H1 (cell line): Measurements from ENCODE around the gene SLC12A7. TPM values are rescaled to one million over a fixed set of nuclear protein-coding genes. Genes with fewer than 3 reads are reported as not detected.

Source experiments
- CTCF ChIA-PET: fragments of 300-600 bp; sonication (Branson Sonifier 250); formaldehyde crosslinking; loops from one replicate; lab custom pipeline; 2021; ENCODE audit not compliant: partially characterized antibody; lab: Charles Lee
- POLR2A ChIA-PET: fragments of 300-600 bp; sonication (Branson Sonifier 250); formaldehyde crosslinking; loops from one replicate; lab custom pipeline; 2021; ENCODE audit warnings: inconsistent platforms; ENCODE audit not compliant: partially characterized antibody; lab: Charles Lee
- DNase-seq, 2 experiments: peaks; one replicate each; pipeline versions ENCODE4 v3.0.0 to v3.0.0-alpha.2; 2010 to 2022; ENCODE audit warnings: low spot score in 2 of 2, low read depth in 1 of 2, mixed read lengths in 1 of 2
- FAIRE-seq: peaks from 2 replicates; lab custom pipeline; 2011; peaks lifted over from hg19 to GRCh38; lab: Jason Lieb, UNC
- H2AFZ ChIP-seq: 2 replicates; pipeline ENCODE4 v1.8.1; 2012; ENCODE audit warnings: low read length, inconsistent platforms
- H2AK5ac ChIP-seq: 2 replicates; pipeline ENCODE4 v1.6.1; 2013; ENCODE audit warnings: low read depth, low read length
- H2BK120ac ChIP-seq: replicated peaks from 2 replicates; pipeline ENCODE3; 2013; ENCODE audit warnings: low read depth, low read length, inconsistent platforms
- H2BK12ac ChIP-seq: 2 replicates; pipeline ENCODE4 v1.6.1; 2013; ENCODE audit warnings: low read depth, low read length
- H2BK15ac ChIP-seq: 2 replicates; pipeline ENCODE4 v1.6.1; 2013; ENCODE audit warnings: low read length
- H2BK20ac ChIP-seq: 2 replicates; pipeline ENCODE4 v1.6.1; 2013; ENCODE audit warnings: low read length
- H2BK5ac ChIP-seq: 2 replicates; pipeline ENCODE4 v1.6.1; 2013; ENCODE audit warnings: low read depth, low read length
- H3K14ac ChIP-seq: 2 replicates; pipeline ENCODE4 v1.6.1; 2013; ENCODE audit warnings: inconsistent platforms; ENCODE audit not compliant: insufficient read length
- H3K18ac ChIP-seq: 2 replicates; pipeline ENCODE4 v1.6.1; 2013; ENCODE audit warnings: low read length; ENCODE audit errors: extremely low read depth
- H3K23ac ChIP-seq: 2 replicates; pipeline ENCODE4 v1.6.1; 2013; ENCODE audit warnings: inconsistent platforms; ENCODE audit not compliant: insufficient read length
- H3K23me2 ChIP-seq: 2 replicates; pipeline ENCODE4 v1.6.1; 2013; ENCODE audit warnings: low read depth, low read length
- H3K27ac ChIP-seq: 2 replicates; pipeline ENCODE4 v1.6.1; 2011; ENCODE audit warnings: low read depth, low read length, inconsistent platforms
- H3K27me3 ChIP-seq, 4 experiments: replicated peaks in 1 of 4; 1 replicate in 1 of 4; 2 replicates in 3 of 4; pipeline versions ENCODE4 v1.6.1 to v1.8.1; 2011 to 2013; ENCODE audit warnings: low read length in 3 of 4, mild to moderate bottlenecking in 3 of 4, inconsistent platforms in 2 of 4, mixed read lengths in 2 of 4, moderate library complexity in 1 of 4; ENCODE audit not compliant: control insufficient read depth in 3 of 4, insufficient read depth in 3 of 4; ENCODE audit errors: extremely low read depth in 1 of 4
- H3K36me3 ChIP-seq, 4 experiments: 2 replicates each; pipeline versions ENCODE4 v1.6.1 to v1.8.1; 2011 to 2013; ENCODE audit warnings: mild to moderate bottlenecking in 4 of 4, low read length in 3 of 4, moderate library complexity in 2 of 4, control low read depth in 1 of 4, inconsistent platforms in 1 of 4; ENCODE audit not compliant: insufficient read depth in 4 of 4, control insufficient read depth in 2 of 4
- H3K4ac ChIP-seq: replicated peaks from 2 replicates; pipeline ENCODE3; 2013; ENCODE audit warnings: low read length, low read depth, mixed read lengths, inconsistent platforms; ENCODE audit not compliant: insufficient read length
- H3K4me1 ChIP-seq, 4 experiments: replicated peaks in 1 of 4; 1 replicate in 1 of 4; 2 replicates in 3 of 4; pipeline versions ENCODE4 v1.6.1 to v1.8.1; 2011 to 2013; ENCODE audit warnings: low read length in 3 of 4, inconsistent platforms in 2 of 4, mixed read lengths in 1 of 4; ENCODE audit not compliant: insufficient read depth in 4 of 4, control insufficient read depth in 3 of 4
- H3K4me2 ChIP-seq, 2 experiments: 2 replicates each; pipeline versions ENCODE4 v1.6.1 to v1.8.1; 2011 to 2013; ENCODE audit warnings: low read depth in 2 of 2, low read length in 2 of 2, control low read depth in 1 of 2, inconsistent platforms in 1 of 2, mild to moderate bottlenecking in 1 of 2; ENCODE audit not compliant: insufficient read depth in 1 of 2
- H3K4me3 ChIP-seq, 4 experiments: fragments of 200-600, 300-600 bp in 1 of 4; sonication (generic), shearing (Covaris generic), sonication (Bioruptor Twin) in 1 of 4; 2 replicates each; pipeline versions ENCODE4 v1.5.1 to v1.8.1; 2011 to 2016; ENCODE audit warnings: low read length in 4 of 4, low read depth in 3 of 4, control low read depth in 2 of 4, inconsistent platforms in 2 of 4, mild to moderate bottlenecking in 2 of 4, mixed read lengths in 1 of 4, moderate library complexity in 1 of 4; ENCODE audit not compliant: insufficient read depth in 2 of 4; ENCODE audit errors: extremely low read depth in 1 of 4
- H3K56ac ChIP-seq: replicated peaks from 2 replicates; pipeline ENCODE3; 2013; ENCODE audit warnings: low read depth, mild to moderate bottlenecking, mixed read lengths, low read length, inconsistent platforms; ENCODE audit not compliant: insufficient read length
- H3K79me1 ChIP-seq: 2 replicates; pipeline ENCODE4 v1.6.1; 2013; ENCODE audit warnings: low read depth, low read length, control low read depth
- H3K79me2 ChIP-seq, 2 experiments: 2 replicates each; pipeline versions ENCODE4 v1.6.1 to v1.8.1; 2012 to 2013; ENCODE audit warnings: low read length in 2 of 2, mild to moderate bottlenecking in 2 of 2, inconsistent platforms in 1 of 2; ENCODE audit not compliant: insufficient read depth in 2 of 2, control insufficient read depth in 1 of 2
- H3K9ac ChIP-seq, 4 experiments: replicated peaks in 1 of 4; 1 replicate in 1 of 4; 2 replicates in 3 of 4; pipeline versions ENCODE4 v1.6.1 to v1.8.1; 2011 to 2013; ENCODE audit warnings: low read depth in 3 of 4, low read length in 3 of 4, control low read depth in 2 of 4, mild to moderate bottlenecking in 2 of 4, moderate library complexity in 2 of 4, inconsistent platforms in 1 of 4; ENCODE audit errors: extremely low read depth in 1 of 4
- H3K9me3 ChIP-seq, 2 experiments: 2 replicates each; pipeline versions ENCODE4 v1.6.1 to v1.8.1; 2012 to 2013; ENCODE audit warnings: mild to moderate bottlenecking in 2 of 2, moderate library complexity in 2 of 2, control low read depth in 1 of 2, inconsistent platforms in 1 of 2, low read depth in 1 of 2, low read length in 1 of 2, mixed read lengths in 1 of 2; ENCODE audit not compliant: insufficient read depth in 2 of 2
- H4K20me1 ChIP-seq, 2 experiments: replicated peaks in 1 of 2; 2 replicates each; pipeline versions ENCODE3 to v1.8.1; 2011 to 2013; ENCODE audit warnings: inconsistent platforms in 2 of 2, low read length in 2 of 2, mild to moderate bottlenecking in 1 of 2; ENCODE audit not compliant: insufficient read depth in 2 of 2, control insufficient read depth in 1 of 2
- H4K5ac ChIP-seq: 2 replicates; pipeline ENCODE4 v1.6.1; 2013; ENCODE audit warnings: low read length, low read depth, mixed read lengths, inconsistent platforms; ENCODE audit not compliant: insufficient read length
- H4K8ac ChIP-seq: 2 replicates; pipeline ENCODE4 v1.8.0; 2013; ENCODE audit warnings: mild to moderate bottlenecking, moderate library complexity, low read length, inconsistent platforms; ENCODE audit not compliant: insufficient read depth; ENCODE audit errors: extremely low read depth
- H4K91ac ChIP-seq: replicated peaks from 2 replicates; pipeline ENCODE3; 2013; ENCODE audit warnings: low read length, mixed read lengths, inconsistent platforms; ENCODE audit not compliant: insufficient read length
- BACH1 ChIP-seq: IDR thresholded peaks from 2 replicates; pipeline ENCODE4 v1.6.1; 2012; ENCODE audit warnings: low read length, improper control_type of control experiment
- CEBPB ChIP-seq: IDR thresholded peaks from 2 replicates; pipeline ENCODE4 v1.6.1; 2012; ENCODE audit warnings: low read depth, low read length
- CHD1 ChIP-seq: IDR thresholded peaks from 2 replicates; pipeline ENCODE4 v1.6.1; 2012; ENCODE audit warnings: low read depth, low read length, improper control_type of control experiment
- CTBP2 ChIP-seq: IDR thresholded peaks from 2 replicates; pipeline ENCODE4 v1.7.0; 2011; ENCODE audit warnings: borderline replicate concordance, mild to moderate bottlenecking, moderate library complexity, mixed read lengths, low read length; ENCODE audit not compliant: insufficient read depth, insufficient read length
- GTF2F1 ChIP-seq: IDR thresholded peaks from 2 replicates; pipeline ENCODE4 v1.6.1; 2012; ENCODE audit warnings: low read depth, low read length, improper control_type of control experiment, borderline replicate concordance
- KDM4A ChIP-seq: IDR thresholded peaks from one replicate; pipeline ENCODE4 v1.7.1; 2012; ENCODE audit warnings: low read depth, mild to moderate bottlenecking, moderate library complexity, low read length, inconsistent platforms; ENCODE audit not compliant: severe bottlenecking
- MAFK ChIP-seq: IDR thresholded peaks from 2 replicates; pipeline ENCODE4 v1.6.1; 2012; ENCODE audit warnings: low read depth, mild to moderate bottlenecking, improper control_type of control experiment, low read length
- POU5F1 ChIP-seq: IDR thresholded peaks from 2 replicates; pipeline ENCODE4 v1.6.1; 2011; ENCODE audit warnings: low read depth, mild to moderate bottlenecking, low read length, moderate library complexity
- SIN3A ChIP-seq, 2 experiments: IDR thresholded peaks in 1 of 2; conservative IDR thresholded peaks in 1 of 2; 2 replicates each; pipeline ENCODE4 v1.6.1; 2011 to 2012; ENCODE audit warnings: low read length in 2 of 2, improper control_type of control experiment in 1 of 2, low read depth in 1 of 2, mild to moderate bottlenecking in 1 of 2
- SIRT6 ChIP-seq: IDR thresholded peaks from one replicate; pipeline ENCODE4 v1.7.1; 2012; ENCODE audit warnings: low read length, inconsistent platforms
- SRF ChIP-seq: IDR thresholded peaks from 2 replicates; pipeline ENCODE4 v1.6.1; 2011; ENCODE audit warnings: mild to moderate bottlenecking, low read depth, low read length, moderate library complexity
- SUZ12 ChIP-seq: fragments of 200-600 bp; sonication (generic); IDR thresholded peaks from 2 replicates; pipeline ENCODE4 v1.6.1; 2012; ENCODE audit warnings: mild to moderate bottlenecking, inconsistent platforms, low read length, moderate library complexity, mixed read lengths
- TAF1 ChIP-seq: IDR thresholded peaks from 2 replicates; pipeline ENCODE4 v1.6.1; 2011; ENCODE audit warnings: mild to moderate bottlenecking, low read depth, low read length
- TAF7 ChIP-seq: optimal IDR thresholded peaks from 2 replicates; pipeline ENCODE3; 2011; ENCODE audit warnings: low read depth, mild to moderate bottlenecking, inconsistent platforms, low read length, moderate library complexity, borderline replicate concordance
- WGBS, 2 experiments: shearing (Covaris generic) in 1 of 2; methylation state at CpG; one replicate each; pipeline versions ENCODE4 v1.1.6 to v1.1.7; 2013 to 2015; ENCODE audit warnings: low lambda C conversion rate in 2 of 2, mixed read lengths in 2 of 2, inconsistent platforms in 1 of 2, low coverage in 1 of 2, missing lambda C conversion rate in 1 of 2; ENCODE audit not compliant: insufficient replicate concordance in 2 of 2, insufficient coverage in 1 of 2, insufficient read length in 1 of 2; ENCODE audit errors: extremely low coverage in 1 of 2, missing lambda C conversion rate in 1 of 2; 5-methylcytosine and 5-hydroxymethylcytosine counted together
- polyA plus RNA-seq, 7 experiments: library from polyadenylated mRNA; depleted of rRNA in 3 of 7; stranded (reverse) in 5 of 7; unstranded in 2 of 7; fragments of >200 nt in 5 of 7; fragments of 200-250 nt in 2 of 7; gene quantifications; 1 replicate in 5 of 7; 2 replicates in 1 of 7; 4 replicates in 1 of 7; pipeline versions ENCODE4 v1.2.1 to v1.2.3, GENCODE V29; 2011 to 2013; ENCODE audit warnings: missing spikeins in 2 of 7, mixed read lengths in 2 of 7
- total RNA-seq: library from RNA; stranded (reverse); fragmentation: NEBNext Ultra II Directional; extraction: Animal tissue kit (Norgen Biotek cat#: 25700); gene quantifications from 2 replicates; pipeline ENCODE4 v1.2.1, GENCODE V29; 2021
- TF ChIP-seq, protein P1 (sequence below): IDR thresholded peaks from 2 replicates; pipeline ENCODE4 v1.6.1; 2012; ENCODE audit warnings: inconsistent platforms

The SLC12A7 gene
- total and polyA plus RNA-seq, 2 of the 8 experiments (the other 6 are each of a cell fraction or from before 2014, with no cell fraction given): 23.5 to 39.7 TPM

DNA sequence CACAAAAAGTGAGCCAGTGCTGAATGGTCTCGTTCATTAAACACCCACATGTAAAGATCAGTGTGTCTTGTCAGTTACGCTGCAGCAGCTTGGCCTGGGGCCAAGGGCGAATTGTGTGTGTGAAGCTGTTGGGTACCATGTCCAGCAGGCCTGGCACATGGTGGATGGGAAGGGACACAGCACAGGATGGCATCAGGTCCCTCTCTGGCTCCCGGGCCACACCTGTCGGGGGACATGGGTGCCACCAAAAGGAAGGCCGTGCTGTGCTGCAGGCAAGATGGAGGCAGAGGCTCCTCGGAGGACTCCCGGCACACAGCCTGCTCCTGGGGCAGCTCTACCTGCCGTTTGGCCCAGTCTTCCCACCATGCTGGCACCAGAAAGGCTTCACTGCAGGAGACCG lies 71.3 kb downstream of the SLC12A7 start:
- no peak overlapping the region for H2BK120ac ChIP-seq
- no peak overlapping the region for H3K9ac ChIP-seq
- no peak overlapping the region for H3K14ac ChIP-seq
- H4K8ac ChIP-seq: no peak overlapping the region
- no peak overlapping the region for H3K23ac ChIP-seq
- peaks cover 43% of the 10 kb centered on the region; the same call in 1 of the 2 replicates for H3K23me2 ChIP-seq
- H3K27me3 ChIP-seq: no peaks in the 10 kb centered on the region
- H4K91ac ChIP-seq: no peak overlapping the region
- TF ChIP-seq GTF2F1 (no peak), TAF1 (no peak), SIN3A (conservative IDR thresholded peaks at IDR 0.05 in 1 of 2, IDR thresholded peaks at IDR 0.05 in 1 of 2; ENCODE audit: low read depth in 1 of 2, low read length in 2 of 2) (no peak), TAF7 (no peak), SUZ12 (no peak), CEBPB (no peak), SIRT6 (no peak), CHD1 (no peak), MAFK (no peak), BACH1 (no peak), CTBP2 (no peak), SRF (no peak), KDM4A (no peak), POU5F1 (no peak)
- TF ChIP-seq, protein P1, sequence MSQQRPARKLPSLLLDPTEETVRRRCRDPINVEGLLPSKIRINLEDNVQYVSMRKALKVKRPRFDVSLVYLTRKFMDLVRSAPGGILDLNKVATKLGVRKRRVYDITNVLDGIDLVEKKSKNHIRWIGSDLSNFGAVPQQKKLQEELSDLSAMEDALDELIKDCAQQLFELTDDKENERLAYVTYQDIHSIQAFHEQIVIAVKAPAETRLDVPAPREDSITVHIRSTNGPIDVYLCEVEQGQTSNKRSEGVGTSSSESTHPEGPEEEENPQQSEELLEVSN: no peak
- H2BK20ac ChIP-seq: no peak overlapping the region
- H2AK5ac ChIP-seq: no peak overlapping the region
- H3K79me2 ChIP-seq: no peaks in the 10 kb centered on the region
- H2AFZ ChIP-seq: no peak overlapping the region
- no peaks in the 10 kb centered on the region; a peak in 1 of 7 replicates for H3K4me1 ChIP-seq
- H3K56ac ChIP-seq: no peak overlapping the region
- H4K20me1 ChIP-seq: peaks cover 0 to 10% of the 10 kb centered on the region in 2 experiments
- no peak overlapping the region for H2BK12ac ChIP-seq
- H3K4me2 ChIP-seq: no peak overlapping the region
- no peak overlapping the region for H2BK5ac ChIP-seq
- POLR2A ChIA-PET: no interaction called here
- no peak overlapping the region for H3K4ac ChIP-seq
- no peak overlapping the region for H3K27ac ChIP-seq
- H3K9me3 ChIP-seq: peaks cover 10 to 39% of the 10 kb centered on the region in 2 experiments
- no peak overlapping the region for H3K18ac ChIP-seq
- CTCF ChIA-PET: no interaction called here
- no peak for FAIRE-seq
- no peak overlapping the region for H2BK15ac ChIP-seq
- no peak overlapping the region for H3K4me3 ChIP-seq
- DNase-seq: no peak
- no peaks in the 10 kb centered on the region for H3K79me1 ChIP-seq
- no peak overlapping the region for H4K5ac ChIP-seq
- no peaks in the 10 kb centered on the region for H3K36me3 ChIP-seq
- 88% methylated on average over 10 of the region's 10 CpGs; no CpG with 5 or more reads in 1 of the 2 experiments for WGBS, 2 experiments
